Measurements from ENCODE around the gene KIF1A.
"Not testable (repeated sequence)": the region's sequence is repeated elsewhere in the genome, so short reads cannot be mapped to it uniquely, and the experiment has no call there.

The KIF1A gene

GRCh38 chr2:240698852-240699561 is 121.0 kb downstream of the KIF1A start:
- not testable (repeated sequence) for DNase-seq

- DNase-seq, result not testable (repeated sequence)
Observed at GRCh38 chr2:240696469-240696868, 123.5 kb downstream of the KIF1A start.

GRCh38 chr2:240695593-240695992 is 124.4 kb downstream of the KIF1A start:
- not testable (repeated sequence) for DNase-seq

GRCh38 chr2:240694304-240694703 is 125.7 kb downstream of the KIF1A start:
- DNase-seq, result not testable (repeated sequence)

GRCh38 chr2:240692583-240693561 is 127.1 kb downstream of the KIF1A start:
- DNase-seq, result not testable (repeated sequence)

GRCh38 chr2:240691631-240692420 is 128.2 kb downstream of the KIF1A start, which contains the start of gene AQP12A:
Gene AQP12A (plus strand): TSS chr2:240691866. CDS start chr2:240691914, 48 bp downstream.
- not testable (repeated sequence) for DNase-seq

DNA sequence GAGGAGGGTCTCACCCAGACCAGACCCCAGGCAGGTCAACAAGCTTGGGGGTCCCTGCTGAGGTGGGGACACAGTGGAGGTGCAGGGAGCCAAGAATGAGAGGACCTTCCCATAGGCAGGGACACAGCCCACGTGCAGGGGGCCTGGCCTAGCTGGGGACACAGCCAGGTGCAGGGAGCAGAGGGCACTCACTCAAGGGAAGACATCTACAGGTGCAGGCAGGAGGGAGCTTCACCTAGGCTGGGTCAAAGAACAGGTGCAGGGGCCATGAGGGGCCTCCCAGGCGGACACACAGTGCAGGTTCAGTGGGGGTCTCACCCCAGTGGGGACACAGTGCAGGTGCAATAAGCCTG is 129.0 kb downstream of the KIF1A start:
- DNase-seq, result not testable (repeated sequence)

- DNase-seq, result not testable (repeated sequence)
Observed at GRCh38 chr2:240690421-240691074, 129.5 kb downstream of the KIF1A start.

DNA sequence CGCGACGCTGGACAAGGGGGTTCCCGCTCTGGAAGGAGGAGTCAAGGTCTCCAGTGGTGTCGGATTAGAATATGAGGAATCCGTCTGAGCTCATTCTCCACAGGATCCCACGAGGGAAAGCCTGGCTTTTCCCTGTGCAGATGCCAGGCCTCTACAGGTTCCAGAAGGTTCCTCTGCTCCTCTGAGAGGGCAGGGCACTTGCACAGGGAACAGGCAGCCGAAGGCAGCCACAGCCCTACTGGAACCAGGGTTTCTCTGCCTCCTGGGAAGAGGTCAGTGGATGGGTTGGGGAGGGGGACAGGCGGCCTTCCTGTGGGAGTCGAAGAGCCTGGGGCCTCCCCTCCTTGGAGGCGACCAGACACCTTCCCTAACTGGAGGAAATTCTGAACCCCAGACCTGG is 130.0 kb downstream of the KIF1A start:
- DNase-seq, result no peak

- DNase-seq, result no peak
Observed at GRCh38 chr2:240688553-240688919, 131.5 kb downstream of the KIF1A start.

GRCh38 chr2:240687741-240688552 is 132.1 kb downstream of the KIF1A start:
- no peak for DNase-seq

DNA sequence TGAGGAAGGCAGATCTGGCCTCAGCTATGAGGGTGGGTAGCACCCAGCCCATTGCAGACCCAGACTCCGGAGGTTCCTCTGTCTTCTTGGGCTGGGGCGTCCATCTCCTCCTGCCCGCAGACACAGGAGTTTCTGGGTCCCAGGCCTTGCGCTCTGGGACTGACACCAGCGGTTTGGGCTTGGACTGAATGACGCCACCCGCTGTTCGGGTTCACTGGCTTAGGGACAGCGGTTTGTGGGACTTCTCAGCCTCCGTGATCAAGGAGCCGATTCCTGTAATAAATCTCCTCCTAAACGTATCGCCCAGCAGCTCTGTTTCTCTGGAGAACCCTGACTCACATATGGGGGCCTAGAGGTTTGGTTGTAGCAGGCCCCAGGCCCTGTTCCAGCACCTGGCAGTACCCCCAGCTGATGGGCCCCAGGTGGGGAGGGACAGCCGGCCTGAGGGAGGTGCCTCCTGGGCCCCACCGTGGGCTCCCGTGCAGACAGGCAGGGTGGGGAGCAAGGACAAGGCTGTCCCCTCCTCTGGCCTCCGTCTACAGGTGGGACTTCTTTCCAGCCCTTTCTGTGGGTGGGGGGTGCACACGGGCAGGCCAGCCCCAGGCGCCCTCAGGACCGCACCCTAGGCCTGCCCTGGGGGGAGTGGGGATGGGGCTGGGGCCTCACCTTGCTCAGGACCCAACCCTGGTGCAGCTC is 132.8 kb downstream of the KIF1A start:
- DNase-seq, result no peak

- DNase-seq, result no peak
Observed at GRCh38 chr2:240686460-240686859, 133.6 kb downstream of the KIF1A start.

DNA sequence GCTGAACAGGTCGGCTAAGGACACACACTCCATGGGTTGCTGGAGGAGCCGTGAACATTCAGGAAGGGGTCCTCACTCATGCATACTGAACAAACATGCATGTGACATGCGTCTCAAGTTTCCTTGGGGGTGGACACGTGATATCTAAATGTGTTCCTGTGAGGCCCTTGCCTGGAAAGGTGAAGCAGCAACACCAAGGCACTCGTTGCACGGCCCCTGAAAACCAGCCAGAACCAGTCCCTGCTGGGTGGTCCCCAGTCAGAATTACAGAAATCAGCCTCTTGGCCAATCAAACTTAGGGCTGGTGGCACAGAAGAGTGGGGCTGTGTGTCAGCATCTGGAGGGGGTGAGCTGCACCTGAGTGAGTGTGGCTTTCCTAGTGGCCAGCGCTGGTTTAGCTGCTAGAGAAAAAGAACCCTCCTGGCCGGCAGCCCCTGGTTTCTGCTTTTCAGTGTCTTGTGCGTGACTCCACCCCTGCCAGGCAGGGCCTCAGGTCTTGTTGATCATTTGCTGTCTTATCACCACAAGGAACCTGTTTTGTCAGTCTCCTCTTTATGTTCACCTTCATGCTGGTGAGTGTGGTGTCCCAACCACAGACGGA is 134.1 kb downstream of the KIF1A start:
- no peak for DNase-seq

GRCh38 chr2:240683980-240684728 is 135.9 kb downstream of the KIF1A start:
- DNase-seq, result not testable (repeated sequence)

DNA sequence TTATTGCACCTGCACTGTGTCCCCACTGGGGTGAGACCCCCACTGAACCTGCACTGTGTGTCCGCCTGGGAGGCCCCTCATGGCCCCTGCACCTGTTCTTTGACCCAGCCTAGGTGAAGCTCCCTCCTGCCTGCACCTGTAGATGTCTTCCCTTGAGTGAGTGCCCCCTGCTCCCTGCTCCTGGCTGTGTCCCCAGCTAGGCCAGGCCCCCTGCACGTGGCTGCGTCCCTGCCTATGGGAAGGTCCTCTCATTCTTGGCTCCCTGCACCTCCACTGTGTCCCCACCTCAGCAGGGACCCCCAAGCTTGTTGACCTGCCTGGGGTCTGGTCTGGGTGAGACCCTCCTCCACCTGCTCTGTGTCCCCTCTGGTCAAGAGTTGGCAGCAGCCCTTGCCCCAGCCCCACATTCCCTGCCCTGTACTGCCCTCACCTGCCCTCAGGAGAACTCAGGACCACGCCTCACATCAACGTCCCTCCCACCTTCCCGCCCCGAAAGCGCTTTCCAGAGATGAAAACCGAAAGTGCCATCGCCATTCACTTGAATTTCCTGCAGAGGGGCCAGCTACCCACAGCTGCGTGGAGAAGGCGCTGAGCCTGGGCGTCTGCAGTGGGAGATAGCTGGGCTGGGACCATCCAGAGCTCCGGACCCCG is 136.6 kb downstream of the KIF1A start:
- not testable (repeated sequence) for DNase-seq

DNA sequence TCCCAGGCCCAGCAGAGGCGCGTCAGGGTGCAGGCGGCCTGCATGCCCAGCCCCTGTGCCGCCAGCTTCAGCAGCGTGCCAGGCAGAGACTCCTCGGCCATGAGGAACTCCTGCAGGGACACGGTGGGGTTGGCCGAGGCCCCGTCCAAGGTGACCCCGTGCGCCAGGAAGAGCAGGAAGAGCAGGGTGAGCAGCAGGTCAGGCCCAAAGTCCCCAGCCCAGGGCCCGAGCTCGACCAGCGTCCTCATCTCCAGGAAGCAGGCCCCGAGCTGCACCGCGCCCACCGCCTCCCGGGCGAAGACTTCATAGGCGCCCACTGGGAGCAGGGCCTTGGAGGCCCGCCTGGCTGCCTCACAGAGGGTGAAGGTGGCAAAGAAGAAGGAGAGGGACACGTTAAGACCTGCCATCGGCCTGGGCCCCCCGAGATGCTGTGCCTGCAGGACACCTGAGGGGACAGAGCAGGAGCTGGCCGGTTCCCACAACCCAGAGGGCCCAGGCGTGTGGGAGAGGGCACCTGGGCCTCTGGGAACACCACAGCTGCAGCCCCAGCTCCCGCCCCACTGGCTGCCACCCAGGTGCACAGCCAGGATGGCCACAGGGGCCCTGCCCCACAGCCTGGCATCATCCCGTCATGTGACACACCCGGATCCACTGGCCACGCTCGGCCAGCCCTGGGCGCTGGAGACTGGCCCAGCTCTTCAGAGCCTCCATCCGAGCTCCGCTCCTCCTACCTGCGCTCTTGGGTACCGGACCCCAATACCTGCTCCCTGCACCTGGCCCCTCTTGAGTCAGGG is 137.4 kb downstream of the KIF1A start, which contains the start of gene AQP12B:
Gene AQP12B, minus strand, starts transcription at position 455 of the 794 bp plus-strand sequence. Its CDS starts 48 bp downstream, at position 407.
- DNase-seq, result not testable (repeated sequence)

GRCh38 chr2:240680185-240680584 is 139.8 kb downstream of the KIF1A start:
- DNase-seq, result not testable (repeated sequence)

Measured in NCI-H2081 treated with DMSO at 0.1 percent for 48 hours (cell line).